CD4-positive, alpha-beta memory T cell (primary cell): Measurements from ENCODE around the gene ALDOC. TPM values are rescaled to one million over a fixed set of nuclear protein-coding genes. Genes with fewer than 3 reads are reported as not detected.

Source experiments
- CTCF ChIA-PET: fragments of 350-600 bp; sonication (Branson Sonifier 250); formaldehyde crosslinking; loops from one replicate; lab custom pipeline; 2021; ENCODE audit warnings: inconsistent platforms; ENCODE audit not compliant: partially characterized antibody; lab: Charles Lee
- POLR2A ChIA-PET: fragments of 350-600 bp; sonication (Branson Sonifier 250); formaldehyde crosslinking; loops from one replicate; lab custom pipeline; 2021; ENCODE audit not compliant: partially characterized antibody; lab: Charles Lee
- DNase-seq, 5 donors: peaks; one replicate each; pipeline versions ENCODE4 v3.0.0 to v3.0.0-alpha.2; 2020 to 2022; ENCODE audit warnings: mixed read lengths in 1 of 5
- H3K27ac ChIP-seq: one replicate; pipeline ENCODE4 v1.7.0; 2013; ENCODE audit warnings: low read depth, low read length
- H3K27me3 ChIP-seq: 2 replicates; pipeline ENCODE4 v1.7.0; 2013; ENCODE audit warnings: mild to moderate bottlenecking, low read length, moderate library complexity; ENCODE audit not compliant: insufficient read depth
- H3K36me3 ChIP-seq: 2 replicates; pipeline ENCODE4 v1.7.0; 2013; ENCODE audit warnings: mild to moderate bottlenecking, low read length, moderate library complexity; ENCODE audit not compliant: insufficient read depth
- H3K4me1 ChIP-seq: 2 replicates; pipeline ENCODE4 v1.7.0; 2013; ENCODE audit warnings: mild to moderate bottlenecking, low read length, moderate library complexity; ENCODE audit not compliant: insufficient read depth
- H3K4me3 ChIP-seq, 2 donors: one replicate each; pipeline ENCODE4 v1.7.0; 2013; ENCODE audit warnings: low read length in 2 of 2, mild to moderate bottlenecking in 1 of 2
- H3K9me3 ChIP-seq, 2 donors: one replicate each; pipeline ENCODE4 v1.7.0; 2013; ENCODE audit warnings: low read length in 2 of 2, control low read depth in 1 of 2; ENCODE audit not compliant: control insufficient read depth in 1 of 2
- H3K27ac Mint-ChIP-seq, 7 donors: one replicate each; pipeline ENCODE4 v1.8.0; 2020 to 2021; ENCODE audit warnings: mixed read lengths in 7 of 7, mild to moderate bottlenecking in 6 of 7, inconsistent platforms in 3 of 7, moderate library complexity in 3 of 7
- H3K27me3 Mint-ChIP-seq, 2 donors: one replicate each; pipeline ENCODE4 v1.8.0; 2020 to 2021; ENCODE audit warnings: mixed read lengths in 2 of 2
- H3K36me3 Mint-ChIP-seq, 2 donors: one replicate each; pipeline ENCODE4 v1.8.0; 2020 to 2021; ENCODE audit warnings: mixed read lengths in 2 of 2, inconsistent platforms in 1 of 2, mild to moderate bottlenecking in 1 of 2
- H3K4me1 Mint-ChIP-seq, 4 donors: one replicate each; pipeline ENCODE4 v1.8.0; 2020 to 2021; ENCODE audit warnings: mixed read lengths in 4 of 4, mild to moderate bottlenecking in 1 of 4
- H3K4me3 Mint-ChIP-seq, 8 donors: one replicate each; pipeline ENCODE4 v1.8.0; 2020 to 2021; ENCODE audit warnings: mixed read lengths in 8 of 8, mild to moderate bottlenecking in 7 of 8, moderate library complexity in 6 of 8, inconsistent platforms in 3 of 8
- H3K9me3 Mint-ChIP-seq, 8 donors: one replicate each; pipeline ENCODE4 v1.8.0; 2020 to 2021; ENCODE audit warnings: mixed read lengths in 8 of 8, mild to moderate bottlenecking in 5 of 8, inconsistent platforms in 3 of 8, moderate library complexity in 1 of 8
- intact Hi-C: fragments of 100-400 bp; cut with micrococcal nuclease; formaldehyde crosslinking; loops from one replicate; pipeline ENCODE4 v1.15.1; 2023
- polyA plus RNA-seq, 2 donors: library from polyadenylated mRNA; unstranded; fragments of 300-500 nt; fragmentation: Illumina TruSeq; gene quantifications; one replicate each; pipeline ENCODE4 v1.2.3, GENCODE V29; 2021
- total RNA-seq, 2 experiments: library from RNA; stranded (reverse); gene quantifications; one replicate each; pipeline ENCODE4 v1.2.3, GENCODE V29; 2021

The ALDOC gene
- total and polyA plus RNA-seq, 4 experiments from 2014 or later, result 30.1 to 62.2 (median 41.9) TPM

- H3K27ac Mint-ChIP-seq, result peak overlapping the region in 5 of 7 donors; percentile 3 to 88 (median 42)
- CTCF ChIA-PET, result interaction anchor here (0.6 kb wide), 1 partner anchor 24 kb away, joined by 3 read pairs; no protein-coding TSS in a partner anchor
- H3K27me3 Mint-ChIP-seq, result no peaks in the 10 kb centered on the region
- Histone ChIP-seq H3K4me3 (no peak overlapping the region), H3K36me3 (peaks cover 10% of the 10 kb centered on the region), H3K4me1 (peaks cover 24% of the 10 kb centered on the region), H3K9me3 (no peaks in the 10 kb centered on the region), H3K27me3 (no peaks in the 10 kb centered on the region), H3K27ac (no peak overlapping the region)
- no peak overlapping the region for H3K4me3 Mint-ChIP-seq
- peaks cover 23 to 33% (median 26%) of the 10 kb centered on the region in 4 donors for H3K4me1 Mint-ChIP-seq
- no peak for DNase-seq
- POLR2A ChIA-PET, result no interaction called here
- H3K36me3 Mint-ChIP-seq, result peaks cover 4 to 6% of the 10 kb centered on the region in 2 donors
- no peaks in the 10 kb centered on the region for H3K9me3 Mint-ChIP-seq
- intact Hi-C loops, result no loop called here
Observed at GRCh38 chr17:28545141-28545503, 31.6 kb downstream of the ALDOC start.

- DNase-seq, result no peak
- peaks cover 18% of the 10 kb centered on the region for H3K4me1 ChIP-seq
- Mint-ChIP-seq H3K4me1 (peaks cover 18 to 28% (median 20%) of the 10 kb centered on the region in 4 donors), H3K27me3 (no peaks in the 10 kb centered on the region), H3K4me3 (no peak overlapping the region), H3K36me3 (peaks cover 4% of the 10 kb centered on the region in 2 donors), H3K9me3 (no peaks in the 10 kb centered on the region), H3K27ac (peak overlapping the region in 3 of 7 donors; percentile 3 to 88 (median 42))
- peaks cover 10% of the 10 kb centered on the region for H3K36me3 ChIP-seq
- CTCF ChIA-PET, result no interaction called here
- POLR2A ChIA-PET, result no interaction called here
- no peaks in the 10 kb centered on the region for H3K27me3 ChIP-seq
- no peak overlapping the region for H3K27ac ChIP-seq
- no peaks in the 10 kb centered on the region for H3K9me3 ChIP-seq
- intact Hi-C loops, result loop anchor here (5.0 kb wide), 1 partner anchor 312 kb away; no protein-coding TSS in a partner anchor
- no peak overlapping the region for H3K4me3 ChIP-seq
Observed at GRCh38 chr17:28544402-28545140, 32.1 kb downstream of the ALDOC start.

GRCh38 chr17:28541439-28541838 lies 35.3 kb downstream of the ALDOC start:
- CTCF ChIA-PET, result interaction anchor here (0.8 to 1.7 kb wide), 3 partner anchors 30 to 70 kb away, joined by 3 to 9 read pairs (median 5); partner anchors contain the start of gene PIGS
- Mint-ChIP-seq H3K27me3 (no peaks in the 10 kb centered on the region), H3K4me1 (peaks cover 0 to 6% (median 2%) of the 10 kb centered on the region in 4 donors), H3K36me3 (peaks cover 0 to 4% of the 10 kb centered on the region in 2 donors), H3K27ac (no peak overlapping the region), H3K4me3 (no peak overlapping the region), H3K9me3 (no peaks in the 10 kb centered on the region)
- POLR2A ChIA-PET, result no interaction called here
- Histone ChIP-seq H3K4me3 (no peak overlapping the region), H3K27me3 (no peaks in the 10 kb centered on the region), H3K9me3 (no peaks in the 10 kb centered on the region), H3K36me3 (peaks cover 1% of the 10 kb centered on the region), H3K4me1 (no peaks in the 10 kb centered on the region), H3K27ac (no peak overlapping the region)
- DNase-seq, result no peak
- intact Hi-C loops, result loop anchor here (2.0 to 5.0 kb wide), 2 partner anchors 47 to 309 kb away; no protein-coding TSS in a partner anchor

- Mint-ChIP-seq H3K27ac (peak overlapping the region in 3 of 7 donors; percentile 52 to 70 (median 60)), H3K36me3 (no peaks in the 10 kb centered on the region)
Observed at GRCh38 chr17:28540231-28540630, 36.5 kb downstream of the ALDOC start.

GRCh38 chr17:28538296-28538895 lies 38.3 kb downstream of the ALDOC start:
- DNase-seq, result no peak
- peaks cover 0 to 3% of the 10 kb centered on the region in 2 donors for H3K27me3 Mint-ChIP-seq
- Histone ChIP-seq H3K9me3 (no peaks in the 10 kb centered on the region), H3K27ac (no peak overlapping the region), H3K36me3 (no peaks in the 10 kb centered on the region), H3K4me3 (no peak overlapping the region), H3K27me3 (no peaks in the 10 kb centered on the region), H3K4me1 (no peaks in the 10 kb centered on the region)
- ChIA-PET CTCF (interaction anchor here (0.7 to 1.8 kb wide), 3 partner anchors 9 to 1205 kb away, joined by 3 to 11 read pairs (median 3); no protein-coding TSS in a partner anchor), POLR2A (interaction anchor here (1.0 kb wide), 1 partner anchor 33 kb away, joined by 3 read pairs; the partner anchor contains the start of gene PIGS)
- H3K27ac Mint-ChIP-seq, result no peak overlapping the region
- intact Hi-C loops, result no loop called here
- H3K4me3 Mint-ChIP-seq, result no peak overlapping the region
- no peaks in the 10 kb centered on the region for H3K4me1 Mint-ChIP-seq
- no peaks in the 10 kb centered on the region for H3K9me3 Mint-ChIP-seq
- H3K36me3 Mint-ChIP-seq, result no peaks in the 10 kb centered on the region

More at GRCh38 chr17:28540231-28540630, 36.5 kb downstream of the ALDOC start:
- ChIA-PET POLR2A (no interaction called here), CTCF (interaction anchor here (0.7 to 1.7 kb wide), 9 partner anchors 8 to 734 kb away, joined by 3 to 9 read pairs (median 3); partner anchors contain the start of gene PIGS)
- Histone ChIP-seq H3K36me3 (no peaks in the 10 kb centered on the region), H3K4me3 (no peak overlapping the region), H3K27ac (no peak overlapping the region), H3K27me3 (no peaks in the 10 kb centered on the region), H3K4me1 (no peaks in the 10 kb centered on the region), H3K9me3 (no peaks in the 10 kb centered on the region)
- Mint-ChIP-seq H3K4me3 (no peak overlapping the region), H3K27me3 (no peaks in the 10 kb centered on the region), H3K4me1 (peaks cover 0 to 2% (median 0%) of the 10 kb centered on the region in 4 donors), H3K9me3 (no peaks in the 10 kb centered on the region)
- intact Hi-C loops, result loop anchor here (2.0 to 5.0 kb wide), 2 partner anchors 45 to 308 kb away; no protein-coding TSS in a partner anchor
- DNase-seq, result no peak

GRCh38 chr17:28537219-28537610 lies 39.5 kb downstream of the ALDOC start:
- no peaks in the 10 kb centered on the region for H3K9me3 Mint-ChIP-seq
- H3K4me1 Mint-ChIP-seq, result no peaks in the 10 kb centered on the region
- H3K4me3 Mint-ChIP-seq, result no peak overlapping the region
- Histone ChIP-seq H3K27me3 (no peaks in the 10 kb centered on the region), H3K27ac (no peak overlapping the region), H3K4me1 (no peaks in the 10 kb centered on the region), H3K9me3 (no peaks in the 10 kb centered on the region), H3K4me3 (no peak overlapping the region), H3K36me3 (no peaks in the 10 kb centered on the region)
- intact Hi-C loops, result no loop called here
- H3K36me3 Mint-ChIP-seq, result no peaks in the 10 kb centered on the region
- peaks cover 0 to 3% of the 10 kb centered on the region in 2 donors for H3K27me3 Mint-ChIP-seq
- POLR2A ChIA-PET, result interaction anchor here (0.8 to 1.0 kb wide), 2 partner anchors 34 to 62 kb away, joined by 3 read pairs; partner anchors contain the start of gene PIGS
- CTCF ChIA-PET, result interaction anchor here (1.8 kb wide), 1 partner anchor 11 kb away, joined by 11 read pairs; no protein-coding TSS in a partner anchor
- no peak overlapping the region for H3K27ac Mint-ChIP-seq
- DNase-seq, result no peak
